Loucy (cell line): ENCODE measurements around the gene CCDC178.

Experiments
- H2AFZ ChIP-seq: fragments of 200-600 bp; sonication (generic); 2 replicates; pipeline ENCODE4 v1.6.0; 2016; ENCODE audit warnings: antibody characterized with exemption, mild to moderate bottlenecking, low read length, moderate library complexity
- H3F3A ChIP-seq: fragments of 200-600 bp; 2 replicates; pipeline ENCODE4 v1.6.0; 2016; ENCODE audit warnings: antibody characterized with exemption, low read depth, mild to moderate bottlenecking
- H3K27me3 ChIP-seq: fragments of 200-600 bp; sonication (generic); 2 replicates; pipeline ENCODE4 v1.6.1; 2014; ENCODE audit warnings: low read length, mild to moderate bottlenecking; ENCODE audit not compliant: insufficient read depth, poor library complexity, severe bottlenecking
- H3K36me3 ChIP-seq: fragments of 200-600 bp; sonication (generic); 2 replicates; pipeline ENCODE4 v1.6.1; 2016; ENCODE audit warnings: low read length; ENCODE audit not compliant: insufficient read depth
- H3K4me1 ChIP-seq: fragments of 200-600 bp; sonication (generic); 2 replicates; pipeline ENCODE4 v1.5.1; 2014; ENCODE audit warnings: low read length, mild to moderate bottlenecking; ENCODE audit not compliant: insufficient read depth, poor library complexity, severe bottlenecking
- H3K4me2 ChIP-seq: fragments of 200-600 bp; sonication (generic); 2 replicates; pipeline ENCODE4 v1.6.0; 2014; ENCODE audit warnings: antibody characterized with exemption, low read length, low read depth, mild to moderate bottlenecking; ENCODE audit not compliant: poor library complexity, severe bottlenecking
- H3K4me3 ChIP-seq: fragments of 200-600 bp; sonication (generic); 2 replicates; pipeline ENCODE4 v1.5.1; 2014; ENCODE audit warnings: low read length, mild to moderate bottlenecking, mixed read lengths; ENCODE audit not compliant: poor library complexity, severe bottlenecking
- H3K79me2 ChIP-seq: fragments of 200-600 bp; sonication (generic); 2 replicates; pipeline ENCODE4 v1.6.1; 2014; ENCODE audit warnings: low read length; ENCODE audit not compliant: insufficient read depth
- H3K9ac ChIP-seq: fragments of 200-600 bp; sonication (generic); 2 replicates; pipeline ENCODE4 v1.6.0; 2014; ENCODE audit warnings: mild to moderate bottlenecking, low read depth, low read length, moderate library complexity; ENCODE audit not compliant: poor library complexity, severe bottlenecking
- H3K9me2 ChIP-seq: fragments of 200-600 bp; sonication (generic); replicated peaks from 2 replicates; pipeline ENCODE4 v1.6.1; 2016; ENCODE audit warnings: low read depth, low read length, mixed read lengths
- H3K9me3 ChIP-seq: fragments of 200-600 bp; sonication (generic); 2 replicates; pipeline ENCODE4 v1.6.1; 2014; ENCODE audit warnings: mild to moderate bottlenecking, antibody characterized with exemption, low read length, low read depth; ENCODE audit not compliant: insufficient read depth
- H4K20me1 ChIP-seq: fragments of 200-600 bp; sonication (generic); 2 replicates; pipeline ENCODE4 v1.6.0; 2014; ENCODE audit warnings: antibody characterized with exemption, low read length, mild to moderate bottlenecking; ENCODE audit not compliant: insufficient read depth, poor library complexity, severe bottlenecking
- CTCF ChIP-seq: fragments of 200-600 bp; sonication (generic); conservative IDR thresholded peaks from 2 replicates; pipeline ENCODE4 v1.5.1; 2014; ENCODE audit warnings: mild to moderate bottlenecking, antibody characterized with exemption, low read length
- EZH2phosphoT487 ChIP-seq: fragments of 200-600 bp; IDR thresholded peaks from 2 replicates; pipeline ENCODE4 v1.6.1; 2018; ENCODE audit warnings: antibody characterized with exemption, mild to moderate bottlenecking, moderate library complexity, borderline replicate concordance

The CCDC178 gene

DNA sequence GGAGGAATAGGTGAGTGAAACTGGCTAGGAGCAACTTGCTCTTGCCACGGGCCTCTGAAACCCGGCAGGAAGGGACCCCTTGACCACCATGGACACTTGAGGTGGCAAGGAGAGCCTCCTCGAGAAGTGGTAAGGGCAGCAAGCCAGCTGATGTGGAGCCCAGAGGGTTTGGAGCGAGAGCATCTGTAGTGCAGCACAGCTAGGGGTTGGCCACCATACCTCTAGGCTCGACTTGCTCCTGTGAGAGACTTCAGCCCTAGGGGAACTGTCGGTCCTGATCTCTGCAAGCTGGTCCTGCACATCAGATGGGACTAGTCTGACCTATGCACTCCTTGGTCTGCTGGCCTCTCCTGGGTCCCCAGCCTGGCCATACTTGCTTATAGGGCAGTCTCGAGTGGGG, 158.4 kb downstream of the CCDC178 start:
- H3K4me2 ChIP-seq, result no peak overlapping the region
- H3K4me1 ChIP-seq, result no peaks in the 10 kb centered on the region
- no peak overlapping the region for H2AFZ ChIP-seq
- H3K9me2 ChIP-seq, result no peaks in the 10 kb centered on the region
- no peaks in the 10 kb centered on the region for H3K36me3 ChIP-seq
- H3K79me2 ChIP-seq, result no peaks in the 10 kb centered on the region
- H4K20me1 ChIP-seq, result no peaks in the 10 kb centered on the region
- no peaks in the 10 kb centered on the region for H3F3A ChIP-seq
- H3K9me3 ChIP-seq, result no peaks in the 10 kb centered on the region
- no peak overlapping the region for H3K4me3 ChIP-seq
- TF ChIP-seq CTCF, result no peak
- TF ChIP-seq EZH2phosphoT487, result no peak
- no peak overlapping the region for H3K9ac ChIP-seq
- H3K27me3 ChIP-seq, result no peaks in the 10 kb centered on the region

DNA sequence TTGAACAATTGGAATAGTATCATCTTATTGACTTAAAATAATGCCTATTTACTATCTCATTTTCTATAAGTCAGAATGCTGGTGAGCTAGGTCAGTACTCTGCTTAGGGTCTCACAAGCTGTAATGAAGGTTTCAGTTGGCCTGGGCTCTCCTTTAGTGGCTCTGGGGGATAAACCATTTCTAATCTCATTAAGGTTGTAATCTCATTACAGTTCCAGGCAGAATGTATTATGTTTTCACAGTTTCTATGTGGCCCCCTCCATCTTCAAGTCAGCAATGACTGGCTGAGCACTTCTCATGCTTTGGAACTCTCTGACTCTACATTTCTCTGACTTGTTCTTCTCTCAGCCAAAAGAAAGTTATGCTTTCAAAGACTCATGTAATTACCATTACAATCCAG, 163.1 kb downstream of the CCDC178 start:
- H3K9ac ChIP-seq, result no peak overlapping the region
- no peak overlapping the region for H2AFZ ChIP-seq
- H3K79me2 ChIP-seq, result no peaks in the 10 kb centered on the region
- no peaks in the 10 kb centered on the region for H3K9me2 ChIP-seq
- H3K27me3 ChIP-seq, result no peaks in the 10 kb centered on the region
- no peaks in the 10 kb centered on the region for H3F3A ChIP-seq
- H3K4me1 ChIP-seq, result no peaks in the 10 kb centered on the region
- H3K4me2 ChIP-seq, result no peak overlapping the region
- TF ChIP-seq CTCF (no peak), EZH2phosphoT487 (no peak)
- no peak overlapping the region for H3K4me3 ChIP-seq
- H4K20me1 ChIP-seq, result no peaks in the 10 kb centered on the region
- no peaks in the 10 kb centered on the region for H3K9me3 ChIP-seq
- no peaks in the 10 kb centered on the region for H3K36me3 ChIP-seq

- TF ChIP-seq EZH2phosphoT487 (no peak), CTCF (no peak)
- H3K9ac ChIP-seq, result no peak overlapping the region
- H3K4me1 ChIP-seq, result no peaks in the 10 kb centered on the region
- H3K79me2 ChIP-seq, result no peaks in the 10 kb centered on the region
- H3K4me2 ChIP-seq, result no peak overlapping the region
- no peak overlapping the region for H2AFZ ChIP-seq
- H3K9me2 ChIP-seq, result no peaks in the 10 kb centered on the region
- H3F3A ChIP-seq, result no peaks in the 10 kb centered on the region
- H3K9me3 ChIP-seq, result no peaks in the 10 kb centered on the region
- H3K36me3 ChIP-seq, result no peaks in the 10 kb centered on the region
- no peaks in the 10 kb centered on the region for H3K27me3 ChIP-seq
- no peaks in the 10 kb centered on the region for H4K20me1 ChIP-seq
- no peak overlapping the region for H3K4me3 ChIP-seq
These were observed 164.7 kb downstream of the CCDC178 start for GRCh38 chr18:33275843-33276242.
